ENCODE measurements around the gene TGFB1I1.

Gene TGFB1I1

GRCh38 chr16:31464781-31465260, 7.1 kb upstream of the TGFB1I1 start:
- no peaks in the 10 kb centered on the region for H3K9me3 ChIP-seq (ENCODE audit: control insufficient read depth, low read depth, low read length)
- no peaks in the 10 kb centered on the region for H3K27me3 ChIP-seq (ENCODE audit: control insufficient read depth, insufficient read depth, low read length)
- H3K27ac ChIP-seq (ENCODE audit: low read length): no peak overlapping the region
- no peak overlapping the region for H3K9ac ChIP-seq (ENCODE audit: low read length)
- H3K36me3 ChIP-seq (ENCODE audit: control insufficient read depth, low read depth, low read length): no peaks in the 10 kb centered on the region
- H3K4me3 ChIP-seq (ENCODE audit: low read length): no peak overlapping the region
- no peaks in the 10 kb centered on the region for H3K4me1 ChIP-seq (ENCODE audit: control insufficient read depth, low read depth, low read length)

GRCh38 chr16:31465788-31466370, 6.1 kb upstream of the TGFB1I1 start:
- Histone ChIP-seq H3K9me3 (ENCODE audit: control insufficient read depth, low read depth, low read length) (no peaks in the 10 kb centered on the region), H3K27ac (ENCODE audit: low read length) (no peak overlapping the region), H3K9ac (ENCODE audit: low read length) (no peak overlapping the region), H3K27me3 (ENCODE audit: control insufficient read depth, insufficient read depth, low read length) (peaks cover under 1% of the 10 kb centered on the region), H3K36me3 (ENCODE audit: control insufficient read depth, low read depth, low read length) (no peaks in the 10 kb centered on the region), H3K4me3 (ENCODE audit: low read length) (no peak overlapping the region), H3K4me1 (ENCODE audit: control insufficient read depth, low read depth, low read length) (no peaks in the 10 kb centered on the region)

GRCh38 chr16:31466381-31466841, 5.5 kb upstream of the TGFB1I1 start:
- Histone ChIP-seq H3K9ac (ENCODE audit: low read length) (no peak overlapping the region), H3K27ac (ENCODE audit: low read length) (no peak overlapping the region)

GRCh38 chr16:31467151-31467773, 4.7 kb upstream of the TGFB1I1 start:
- Histone ChIP-seq H3K9ac (ENCODE audit: low read length) (no peak overlapping the region), H3K27me3 (ENCODE audit: control insufficient read depth, insufficient read depth, low read length) (peaks cover 10% of the 10 kb centered on the region), H3K36me3 (ENCODE audit: control insufficient read depth, low read depth, low read length) (no peaks in the 10 kb centered on the region), H3K9me3 (ENCODE audit: control insufficient read depth, low read depth, low read length) (no peaks in the 10 kb centered on the region), H3K4me1 (ENCODE audit: control insufficient read depth, low read depth, low read length) (peaks cover 4% of the 10 kb centered on the region), H3K4me3 (ENCODE audit: low read length) (no peak overlapping the region), H3K27ac (ENCODE audit: low read length) (no peak overlapping the region)

More at GRCh38 chr16:31466381-31466841, 5.5 kb upstream of the TGFB1I1 start:
- Histone ChIP-seq H3K9me3 (ENCODE audit: control insufficient read depth, low read depth, low read length) (no peaks in the 10 kb centered on the region), H3K4me1 (ENCODE audit: control insufficient read depth, low read depth, low read length) (peaks cover 3% of the 10 kb centered on the region), H3K27me3 (ENCODE audit: control insufficient read depth, insufficient read depth, low read length) (peaks cover 6% of the 10 kb centered on the region), H3K36me3 (ENCODE audit: control insufficient read depth, low read depth, low read length) (no peaks in the 10 kb centered on the region), H3K4me3 (ENCODE audit: low read length) (no peak overlapping the region)

- H3K4me3 ChIP-seq (ENCODE audit: low read length): no peak overlapping the region
- no peak overlapping the region for H3K9ac ChIP-seq (ENCODE audit: low read length)
- H3K4me1 ChIP-seq (ENCODE audit: control insufficient read depth, low read depth, low read length): peaks cover 4% of the 10 kb centered on the region
- H3K27me3 ChIP-seq (ENCODE audit: control insufficient read depth, insufficient read depth, low read length): peaks cover 15% of the 10 kb centered on the region
- H3K27ac ChIP-seq (ENCODE audit: low read length): no peak overlapping the region
- H3K9me3 ChIP-seq (ENCODE audit: control insufficient read depth, low read depth, low read length): no peaks in the 10 kb centered on the region
- no peaks in the 10 kb centered on the region for H3K36me3 ChIP-seq (ENCODE audit: control insufficient read depth, low read depth, low read length)
These were observed 4.1 kb upstream of the TGFB1I1 start for GRCh38 chr16:31467858-31468257.

- Histone ChIP-seq H3K36me3 (ENCODE audit: control insufficient read depth, low read depth, low read length) (no peaks in the 10 kb centered on the region), H3K9ac (ENCODE audit: low read length) (no peak overlapping the region), H3K4me3 (ENCODE audit: low read length) (no peak overlapping the region), H3K27me3 (ENCODE audit: control insufficient read depth, insufficient read depth, low read length) (peaks cover 26% of the 10 kb centered on the region), H3K27ac (ENCODE audit: low read length) (no peak overlapping the region), H3K4me1 (ENCODE audit: control insufficient read depth, low read depth, low read length) (peaks cover 4% of the 10 kb centered on the region), H3K9me3 (ENCODE audit: control insufficient read depth, low read depth, low read length) (no peaks in the 10 kb centered on the region)
These were observed 1.3 kb upstream of the TGFB1I1 start for GRCh38 chr16:31470615-31471014.

GRCh38 chr16:31471241-31471874, 594 bp upstream of the TGFB1I1 start:
- no peak overlapping the region for H3K27ac ChIP-seq (ENCODE audit: low read length)
- peaks cover 4% of the 10 kb centered on the region for H3K4me1 ChIP-seq (ENCODE audit: control insufficient read depth, low read depth, low read length)
- H3K9ac ChIP-seq (ENCODE audit: low read length): peak overlapping the region; percentile 19
- H3K36me3 ChIP-seq (ENCODE audit: control insufficient read depth, low read depth, low read length): no peaks in the 10 kb centered on the region
- peak overlapping the region; percentile 60 for H3K4me3 ChIP-seq (ENCODE audit: low read length)
- H3K27me3 ChIP-seq (ENCODE audit: control insufficient read depth, insufficient read depth, low read length): peaks cover 30% of the 10 kb centered on the region
- H3K9me3 ChIP-seq (ENCODE audit: control insufficient read depth, low read depth, low read length): no peaks in the 10 kb centered on the region

- Histone ChIP-seq H3K4me1 (ENCODE audit: control insufficient read depth, low read depth, low read length) (peaks cover 4% of the 10 kb centered on the region), H3K27ac (ENCODE audit: low read length) (no peak overlapping the region), H3K4me3 (ENCODE audit: low read length) (peak overlapping the region; percentile 60), H3K36me3 (ENCODE audit: control insufficient read depth, low read depth, low read length) (no peaks in the 10 kb centered on the region), H3K27me3 (ENCODE audit: control insufficient read depth, insufficient read depth, low read length) (peaks cover 30% of the 10 kb centered on the region), H3K9me3 (ENCODE audit: control insufficient read depth, low read depth, low read length) (no peaks in the 10 kb centered on the region), H3K9ac (ENCODE audit: low read length) (peak overlapping the region; percentile 20)
These were observed 804 bp downstream of the TGFB1I1 start for GRCh38 chr16:31472709-31473203.

GRCh38 chr16:31473264-31473984, 1.5 kb downstream of the TGFB1I1 start:
- H3K27me3 ChIP-seq (ENCODE audit: control insufficient read depth, insufficient read depth, low read length): peaks cover 30% of the 10 kb centered on the region
- H3K4me1 ChIP-seq (ENCODE audit: control insufficient read depth, low read depth, low read length): peaks cover 4% of the 10 kb centered on the region
- no peak overlapping the region for H3K9ac ChIP-seq (ENCODE audit: low read length)
- H3K27ac ChIP-seq (ENCODE audit: low read length): no peak overlapping the region
- no peak overlapping the region for H3K4me3 ChIP-seq (ENCODE audit: low read length)
- H3K9me3 ChIP-seq (ENCODE audit: control insufficient read depth, low read depth, low read length): no peaks in the 10 kb centered on the region
- H3K36me3 ChIP-seq (ENCODE audit: control insufficient read depth, low read depth, low read length): no peaks in the 10 kb centered on the region

GRCh38 chr16:31474173-31474714, 2.3 kb downstream of the TGFB1I1 start:
- H3K9me3 ChIP-seq (ENCODE audit: control insufficient read depth, low read depth, low read length): no peaks in the 10 kb centered on the region
- H3K27ac ChIP-seq (ENCODE audit: low read length): no peak overlapping the region
- H3K36me3 ChIP-seq (ENCODE audit: control insufficient read depth, low read depth, low read length): no peaks in the 10 kb centered on the region
- no peak overlapping the region for H3K4me3 ChIP-seq (ENCODE audit: low read length)
- peaks cover 31% of the 10 kb centered on the region for H3K27me3 ChIP-seq (ENCODE audit: control insufficient read depth, insufficient read depth, low read length)
- no peak overlapping the region for H3K9ac ChIP-seq (ENCODE audit: low read length)
- H3K4me1 ChIP-seq (ENCODE audit: control insufficient read depth, low read depth, low read length): peaks cover 4% of the 10 kb centered on the region

Data from iPS-18a (cell line).